ENCODE results near the gene EHMT1. TPM values are rescaled to one million over a fixed set of nuclear protein-coding genes. Genes with fewer than 3 reads are reported as not detected.

Gene EHMT1
- total and polyA plus RNA-seq, 2 of the 8 experiments (the other 6 are each of a cell fraction or from before 2014, with no cell fraction given): 95.7 to 163 TPM

DNA sequence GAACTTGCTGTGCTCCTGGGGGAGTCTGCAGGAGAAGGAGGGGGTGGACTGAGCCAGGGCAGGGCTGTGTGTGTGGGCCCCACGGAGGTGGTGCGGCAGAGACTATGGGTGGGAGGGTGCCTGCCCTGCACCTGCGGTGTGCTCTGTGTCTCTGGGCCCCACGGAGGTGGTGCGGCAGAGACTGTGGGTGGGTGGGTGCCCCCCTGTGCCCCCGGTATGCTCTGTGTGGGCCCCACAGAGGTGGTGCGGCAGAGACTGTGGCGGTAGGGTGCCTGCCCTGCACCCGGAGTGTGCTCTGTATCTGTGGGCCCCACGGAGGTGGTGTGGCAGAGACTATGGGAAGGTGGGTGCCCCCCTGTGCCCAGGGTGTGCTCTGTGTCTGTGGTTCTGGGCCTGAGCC lies 103.7 kb downstream of the EHMT1 start:
- H3K23ac ChIP-seq (ENCODE audit: insufficient read length): no peak overlapping the region
- H2AFZ ChIP-seq (ENCODE audit: low read length): no peak overlapping the region
- peak overlapping the region; percentile 69; the same call in 1 of the 2 replicates for H3K27ac ChIP-seq (ENCODE audit: low read depth, low read length)
- no peak overlapping the region for H3K4ac ChIP-seq (replicated peaks; ENCODE audit: insufficient read length, low read depth, low read length)
- ChIA-PET CTCF (ENCODE audit: partially characterized antibody) (no interaction called here), POLR2A (ENCODE audit: partially characterized antibody) (no interaction called here)
- no peak overlapping the region for H2BK12ac ChIP-seq (ENCODE audit: low read depth, low read length)
- H4K20me1 ChIP-seq (replicated peaks in 1 of 2; ENCODE audit: control insufficient read depth in 1 of 2, insufficient read depth in 2 of 2, low read length in 2 of 2): peaks cover 0 to 10% of the 10 kb centered on the region in 2 experiments
- H2BK20ac ChIP-seq (ENCODE audit: low read length): no peak overlapping the region
- H3K56ac ChIP-seq (replicated peaks; ENCODE audit: insufficient read length, low read depth, low read length): no peak overlapping the region
- H3K36me3 ChIP-seq (ENCODE audit: control insufficient read depth in 2 of 4, insufficient read depth in 4 of 4, low read length in 3 of 4): peaks cover 3 to 29% (median 15%) of the 10 kb centered on the region in 4 experiments; a peak in 5 of 8 replicates
- H3K4me2 ChIP-seq (ENCODE audit: insufficient read depth in 1 of 2, low read depth in 2 of 2, low read length in 2 of 2): no peak overlapping the region
- no peak overlapping the region; the same call in 1 of the 2 replicates for H3K18ac ChIP-seq (ENCODE audit: extremely low read depth, low read length)
- H4K8ac ChIP-seq (ENCODE audit: extremely low read depth, insufficient read depth, low read length): no peak overlapping the region
- no peak overlapping the region for H3K14ac ChIP-seq (ENCODE audit: insufficient read length)
- peaks cover 0 to 6% of the 10 kb centered on the region in 2 experiments; a peak in 1 of 4 replicates for H3K9me3 ChIP-seq (ENCODE audit: insufficient read depth in 2 of 2, low read depth in 1 of 2, low read length in 1 of 2)
- H2BK15ac ChIP-seq (ENCODE audit: low read length): 0 out of 2 replicates have a peak overlapping the region, but pooled peaks have one; percentile 46
- peaks cover 2 to 14% (median 8%) of the 10 kb centered on the region in 4 experiments; a peak in 5 of 7 replicates for H3K4me1 ChIP-seq (replicated peaks in 1 of 4; ENCODE audit: control insufficient read depth in 3 of 4, insufficient read depth in 4 of 4, low read length in 3 of 4)
- DNase-seq (ENCODE audit: low read depth in 1 of 2, low spot score in 2 of 2): no peak
- H3K27me3 ChIP-seq (replicated peaks in 1 of 4; ENCODE audit: control insufficient read depth in 3 of 4, extremely low read depth in 1 of 4, insufficient read depth in 3 of 4, low read length in 3 of 4): no peaks in the 10 kb centered on the region
- no peaks in the 10 kb centered on the region; the same call in 1 of the 2 replicates for H3K23me2 ChIP-seq (ENCODE audit: low read depth, low read length)
- no peak overlapping the region for H3K4me3 ChIP-seq (ENCODE audit: extremely low read depth in 1 of 4, insufficient read depth in 2 of 4, low read depth in 3 of 4, low read length in 4 of 4)
- 77% methylated on average over 7 of the region's 10 CpGs; no CpG with 5 or more reads in 1 of the 2 experiments for WGBS, 2 experiments (ENCODE audit: extremely low coverage in 1 of 2, insufficient coverage in 1 of 2, insufficient read length in 1 of 2, insufficient replicate concordance in 2 of 2, low coverage in 1 of 2, low lambda C conversion rate in 2 of 2, missing lambda C conversion rate in 1 of 2)
- no peak overlapping the region for H2BK120ac ChIP-seq (replicated peaks; ENCODE audit: low read depth, low read length)
- no peak for FAIRE-seq
- peaks cover 16% of the 10 kb centered on the region for H3K79me1 ChIP-seq (ENCODE audit: low read depth, low read length)
- TF ChIP-seq RXRA (IDR thresholded peaks at IDR 0.05; ENCODE audit: insufficient read depth, low read depth, low read length) (no peak), NANOG (IDR thresholded peaks at IDR 0.05; ENCODE audit: insufficient read depth, low read depth, low read length, poor library complexity, severe bottlenecking) (no peak), ASH2L (IDR thresholded peaks at IDR 0.05; ENCODE audit: low read length) (no peak), KDM4A (IDR thresholded peaks at IDR 0.05; ENCODE audit: low read depth, low read length, severe bottlenecking) (no peak), JUN (IDR thresholded peaks at IDR 0.05; ENCODE audit: low read depth, low read length) (no peak), GABPA (IDR thresholded peaks at IDR 0.05; ENCODE audit: borderline replicate concordance, insufficient read depth, low read length) (no peak), TCF12 (IDR thresholded peaks at IDR 0.05; ENCODE audit: low read depth, low read length) (no peak), CHD1 (IDR thresholded peaks at IDR 0.05; ENCODE audit: low read depth, low read length) (no peak), CEBPB (IDR thresholded peaks at IDR 0.05; ENCODE audit: low read depth, low read length) (no peak), RBBP5 (IDR thresholded peaks at IDR 0.05; ENCODE audit: borderline replicate concordance, low read depth, low read length) (no peak), SIX5 (IDR thresholded peaks at IDR 0.05; ENCODE audit: low read depth, low read length) (no peak), CREB1 (IDR thresholded peaks at IDR 0.05) (no peak), SAP30 (IDR thresholded peaks at IDR 0.05; ENCODE audit: insufficient read depth, insufficient replicate concordance, low read length) (no peak)
- H3K9ac ChIP-seq (replicated peaks in 1 of 4; ENCODE audit: extremely low read depth in 1 of 4, low read depth in 3 of 4, low read length in 3 of 4): peak overlapping the region in 1 of 4 experiments; percentile 38; a peak in 1 of 7 replicates
- H4K5ac ChIP-seq (ENCODE audit: insufficient read length, low read depth, low read length): no peak overlapping the region
- peak overlapping the region; percentile 77 for H4K91ac ChIP-seq (replicated peaks; ENCODE audit: insufficient read length, low read length)
- peak overlapping the region; percentile 71; the same call in 1 of the 2 replicates for H2BK5ac ChIP-seq (ENCODE audit: low read depth, low read length)
- 0 out of 2 replicates have a peak overlapping the region, but pooled peaks have one; percentile 39 for H2AK5ac ChIP-seq (ENCODE audit: low read depth, low read length)
- H3K79me2 ChIP-seq (ENCODE audit: control insufficient read depth in 1 of 2, insufficient read depth in 2 of 2, low read length in 2 of 2): peaks cover 8 to 55% of the 10 kb centered on the region in 2 experiments; a peak in 2 of 4 replicates

Measured in H1 (cell line).